K562 (cell line): ENCODE data around the gene P2RX3. TPM values are rescaled to one million over a fixed set of nuclear protein-coding genes. Genes with fewer than 3 reads are reported as not detected.

Source experiments
- ATAC-seq: fragments of 200-7000 bp; cut with Tn5 transposase; 3 replicates; pipeline ENCODE4 v1.9.1; 2020; ENCODE audit warnings: moderate library complexity
- BruUV-seq: library from RNA; stranded (reverse); fragments of 400-500 nt; replicated peaks from 2 replicates; lab custom pipeline; 2021; lab: Mats Ljungman, UMichigan
- CTCF ChIA-PET: fragments of 300-600 bp; formaldehyde crosslinking; extraction: SDS; loops from one replicate; lab custom pipeline; 2021; ENCODE audit warnings: low intra/inter-chr PET ratio; lab: Yijun Ruan, JAX
- POLR2A ChIA-PET: fragments of 300-600, 350-650 bp; sonication (Branson Sonifier 250); formaldehyde crosslinking; extraction: SDS; loops from one replicate; lab custom pipeline; 2021; ENCODE audit warnings: antibody characterized with exemption, inconsistent platforms; lab: Yijun Ruan, JAX
- DNase-seq, 4 experiments: peaks; one replicate each; pipeline versions ENCODE4 v3.0.0 to v3.0.0-alpha.2; 2011 to 2018; ENCODE audit warnings: low spot score in 3 of 4, mixed read lengths in 3 of 4; ENCODE audit errors: extremely low read depth in 1 of 4
- FAIRE-seq: peaks from 2 replicates; lab custom pipeline; 2011; peaks lifted over from hg19 to GRCh38; lab: Jason Lieb, UNC
- H2AFZ ChIP-seq: 2 replicates; pipeline ENCODE4 v1.6.0; 2011; ENCODE audit warnings: low read depth, low read length, control low read depth, inconsistent platforms
- H3K27ac ChIP-seq: fragments of 200-600 bp; 3 replicates; pipeline ENCODE4 v1.8.0; 2011; ENCODE audit warnings: low read depth, mild to moderate bottlenecking, control low read depth, inconsistent platforms, low read length, moderate library complexity, mixed read lengths; ENCODE audit errors: extremely low read depth
- H3K27me3 ChIP-seq, 2 experiments: fragments of 300-600 bp in 1 of 2; 2 replicates in 1 of 2; 3 replicates in 1 of 2; pipeline versions ENCODE4 v1.6.0 to v1.8.0; 2011; ENCODE audit warnings: inconsistent platforms in 2 of 2, low read length in 2 of 2, mild to moderate bottlenecking in 1 of 2, mixed read lengths in 1 of 2, moderate library complexity in 1 of 2; ENCODE audit not compliant: control insufficient read depth in 2 of 2, insufficient read depth in 2 of 2
- H3K36me3 ChIP-seq: fragments of 300-600 bp; 3 replicates; pipeline ENCODE4 v1.8.0; 2011; ENCODE audit warnings: mild to moderate bottlenecking, low read length, inconsistent platforms; ENCODE audit not compliant: control insufficient read depth, insufficient read depth
- H3K4me1 ChIP-seq, 2 experiments: fragments of 200-600 bp in 1 of 2; replicated peaks in 1 of 2; 2 replicates in 1 of 2; 3 replicates in 1 of 2; pipeline versions ENCODE4 v1.5.1 to v1.8.0; 2011; ENCODE audit warnings: inconsistent platforms in 2 of 2, low read length in 2 of 2, mild to moderate bottlenecking in 1 of 2, mixed read lengths in 1 of 2, moderate library complexity in 1 of 2; ENCODE audit not compliant: control insufficient read depth in 2 of 2, insufficient read depth in 2 of 2
- H3K4me2 ChIP-seq: 2 replicates; pipeline ENCODE4 v1.6.1; 2011; ENCODE audit warnings: low read length, control low read depth, inconsistent platforms, mixed read lengths; ENCODE audit not compliant: insufficient read depth
- H3K4me3 ChIP-seq: fragments of 200-600 bp; sonication (generic), shearing (Covaris generic); 2 replicates; pipeline ENCODE4 v1.5.1; 2016; ENCODE audit warnings: control low read depth, inconsistent platforms
- H3K79me2 ChIP-seq: fragments of 200-600 bp; 3 replicates; pipeline ENCODE4 v1.8.0; 2011; ENCODE audit warnings: low read length, inconsistent platforms; ENCODE audit not compliant: control insufficient read depth, insufficient read depth
- H3K9ac ChIP-seq, 2 experiments: 2 replicates each; pipeline versions ENCODE4 v1.6.0 to v1.6.1; 2011; ENCODE audit warnings: low read depth in 2 of 2, low read length in 2 of 2, control low read depth in 1 of 2, inconsistent platforms in 1 of 2, mild to moderate bottlenecking in 1 of 2, mixed read lengths in 1 of 2; ENCODE audit not compliant: insufficient read depth in 1 of 2
- H3K9me1 ChIP-seq: one replicate; pipeline ENCODE4 v1.6.0; 2011; ENCODE audit warnings: inconsistent platforms, mild to moderate bottlenecking, low read length, moderate library complexity; ENCODE audit not compliant: control insufficient read depth, insufficient read depth
- H3K9me3 ChIP-seq: replicated peaks from 2 replicates; pipeline ENCODE4 v1.5.1; 2011; ENCODE audit warnings: low read depth, low read length, inconsistent platforms; ENCODE audit not compliant: control insufficient read depth, insufficient read depth
- H4K20me1 ChIP-seq: replicated peaks from 2 replicates; pipeline ENCODE4 v1.6.1; 2011; ENCODE audit warnings: low read length, inconsistent platforms, mixed read lengths; ENCODE audit not compliant: control insufficient read depth, insufficient read depth
- E2F6 ChIP-seq, 2 experiments: IDR thresholded peaks; 2 replicates each; pipeline ENCODE4 v1.6.1; 2011; ENCODE audit warnings: borderline replicate concordance in 1 of 2, control low read depth in 1 of 2, low read depth in 1 of 2, low read length in 1 of 2, mild to moderate bottlenecking in 1 of 2, mixed read lengths in 1 of 2, moderate library complexity in 1 of 2; ENCODE audit not compliant: insufficient read depth in 1 of 2, insufficient read length in 1 of 2, poor library complexity in 1 of 2, severe bottlenecking in 1 of 2; ENCODE audit errors: extremely low read depth in 1 of 2
- PML ChIP-seq: IDR thresholded peaks from 2 replicates; pipeline ENCODE4 v1.6.1; 2012; ENCODE audit warnings: low read length, inconsistent platforms
- RHOXF2B ChIP-seq: fragments of 250-450 bp; sonication (Bioruptor Pico); conservative IDR thresholded peaks from 2 replicates; pipeline ENCODE4 v1.5.1; 2021
- WGBS: fragments of 100-300 bp; shearing (Covaris generic); methylation state at CpG from one replicate; pipeline ENCODE4 v1.1.6; 2016; ENCODE audit warnings: low coverage, mixed read lengths; ENCODE audit not compliant: insufficient coverage; ENCODE audit errors: missing lambda C conversion rate; 5-methylcytosine and 5-hydroxymethylcytosine counted together
- in situ Hi-C: fragments of 300-500 bp; cut with MboI; formaldehyde crosslinking; loops from 4 replicates; pipeline ENCODE4 v1.15.0; 2018; ENCODE audit warnings: inconsistent platforms, mixed read lengths
- intact Hi-C: fragments of 100-400 bp; cut with micrococcal nuclease; formaldehyde crosslinking; loops from 2 replicates; pipeline ENCODE4 v1.14.2; 2022
- polyA plus RNA-seq, 8 experiments: library from polyadenylated mRNA; depleted of rRNA in 4 of 8; stranded (reverse) in 5 of 8; unstranded in 3 of 8; fragments of >200 nt; fragmentation: Nextera tagmentation in 2 of 8; fragmentation: Illumina TruSeq in 1 of 8; extraction: Ambion mirVana in 2 of 8; extraction: Trizol in 1 of 8; gene quantifications; 2 replicates each; pipeline versions ENCODE4 v1.2.1 to v1.2.3, GENCODE V29; 2011 to 2014; ENCODE audit warnings: inconsistent platforms in 1 of 8, missing spikeins in 1 of 8
- total RNA-seq, 7 experiments: library from RNA; depleted of rRNA in 6 of 7; stranded (reverse); fragments of >200 nt in 6 of 7; fragmentation: Illumina TruSeq in 2 of 7; extraction: Trizol in 2 of 7; gene quantifications; 2 replicates each; pipeline versions ENCODE4 v1.2.1 to v1.2.3, GENCODE V29; 2011 to 2021; ENCODE audit warnings: low replicate concordance in 1 of 7

Gene P2RX3
- total and polyA plus RNA-seq, 9 of the 15 experiments (the other 6 are each of a cell fraction or from before 2014, with no cell fraction given): not detected

DNA sequence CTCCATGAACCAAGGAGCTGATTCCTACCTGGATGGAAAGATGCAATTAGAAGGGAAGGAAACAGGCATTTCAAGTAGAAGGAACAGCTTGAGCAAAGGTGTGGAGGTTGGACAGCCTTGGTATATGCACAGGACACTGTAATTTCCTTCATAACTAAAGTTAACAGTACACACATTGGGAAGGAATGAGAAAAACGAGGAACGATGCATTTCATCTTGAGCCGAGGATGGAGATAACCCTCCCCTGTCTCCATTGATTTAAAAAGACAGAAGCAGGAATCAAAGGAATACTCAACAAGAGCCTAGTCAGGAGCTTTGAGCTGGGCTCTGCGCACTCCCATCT, 54.6 kb downstream of the P2RX3 start:
- Histone ChIP-seq H3K36me3 (no peaks in the 10 kb centered on the region), H3K9me3 (no peaks in the 10 kb centered on the region), H3K4me2 (no peak overlapping the region), H3K4me1 (peaks cover 42 to 65% of the 10 kb centered on the region in 2 experiments), H3K27me3 (no peaks in the 10 kb centered on the region), H3K4me3 (no peak overlapping the region), H3K9ac (no peak overlapping the region; a peak in 1 of 4 replicates), H3K27ac (no peak overlapping the region), H3K9me1 (no peaks in the 10 kb centered on the region), H3K79me2 (no peaks in the 10 kb centered on the region), H2AFZ (no peak overlapping the region), H4K20me1 (no peaks in the 10 kb centered on the region)
- FAIRE-seq: no peak
- no TSS peak for BruUV-seq
- WGBS: 47% methylated on average over 4 of the region's 4 CpGs
- no peak for ATAC-seq
- TF ChIP-seq RHOXF2B (CRISPR knock-in tag): no peak
- no peak for TF ChIP-seq E2F6 (IDR thresholded peaks at IDR 0.05; ENCODE audit: borderline replicate concordance in 1 of 2, extremely low read depth in 1 of 2, insufficient read depth in 1 of 2, insufficient read length in 1 of 2, low read depth in 1 of 2, low read length in 1 of 2, poor library complexity in 1 of 2, severe bottlenecking in 1 of 2)
- no peak for TF ChIP-seq PML
- no peak for DNase-seq
- in situ Hi-C loops (no loop called here), intact Hi-C loops (no loop called here)
- CTCF ChIA-PET: no interaction called here
- POLR2A ChIA-PET: interaction anchor here (0.6 to 3.3 kb wide), 2 partner anchors 10 to 321 kb away, joined by 3 to 15 read pairs; no protein-coding TSS in a partner anchor
